HG02938 (cell line): ENCODE data around the gene STMP1.
"Not testable (repeated sequence)": the region's sequence is repeated elsewhere in the genome, so short reads cannot be mapped to it uniquely, and the experiment has no call there.

Experiments used
- ATAC-seq: cut with Tn5 transposase; IDR thresholded peaks from one replicate; pipeline ENCODE4 v1.9.1; 2021; ENCODE audit warnings: mild to moderate bottlenecking, moderate library complexity; ENCODE audit not compliant: unreplicated experiment

STMP1 gene

GRCh38 chr7:135664046-135664589 lies 1.8 kb downstream of the STMP1 start:
- ATAC-seq: no peak

- no peak for ATAC-seq
These were observed 2.7 kb downstream of the STMP1 start for GRCh38 chr7:135665042-135665441.

GRCh38 chr7:135666156-135666555 lies 3.8 kb downstream of the STMP1 start:
- no peak for ATAC-seq

GRCh38 chr7:135666846-135667245 lies 4.5 kb downstream of the STMP1 start:
- ATAC-seq: no peak

- ATAC-seq: not testable (repeated sequence)
These were observed 5.3 kb downstream of the STMP1 start for GRCh38 chr7:135667626-135668025.

- ATAC-seq: not testable (repeated sequence)
These were observed 6.6 kb downstream of the STMP1 start for GRCh38 chr7:135668852-135669395.

GRCh38 chr7:135669774-135670173 lies 7.5 kb downstream of the STMP1 start:
- ATAC-seq: no peak

- no peak for ATAC-seq
These were observed 7.9 kb downstream of the STMP1 start for GRCh38 chr7:135670179-135670578.

- peak; percentile 97 for ATAC-seq
These were observed 10.4 kb downstream of the STMP1 start for GRCh38 chr7:135672560-135673359.

- ATAC-seq: no peak
These were observed 11.0 kb downstream of the STMP1 start for GRCh38 chr7:135673360-135673706.

GRCh38 chr7:135678612-135679575 lies 16.6 kb downstream of the STMP1 start:
- no peak for ATAC-seq

GRCh38 chr7:135681762-135682161 lies 19.4 kb downstream of the STMP1 start:
- ATAC-seq: no peak

- ATAC-seq: no peak
These were observed 19.9 kb downstream of the STMP1 start for GRCh38 chr7:135682191-135682590.

- ATAC-seq: no peak
These were observed 21.3 kb downstream of the STMP1 start for GRCh38 chr7:135683609-135684008.

- no peak for ATAC-seq
These were observed 21.8 kb downstream of the STMP1 start for GRCh38 chr7:135684136-135684535.

- ATAC-seq: no peak
These were observed 22.4 kb downstream of the STMP1 start for GRCh38 chr7:135684699-135685098.

GRCh38 chr7:135685306-135686084 lies 23.2 kb downstream of the STMP1 start:
- no peak for ATAC-seq

GRCh38 chr7:135687466-135687865 lies 25.2 kb downstream of the STMP1 start:
- ATAC-seq: no peak

- ATAC-seq: no peak
These were observed 28.3 kb downstream of the STMP1 start for GRCh38 chr7:135690566-135690965.

- ATAC-seq: no peak
These were observed 29.7 kb downstream of the STMP1 start for GRCh38 chr7:135692055-135692454.
